DND-41 (cell line): Measurements from ENCODE around the gene CD93.

Source experiments
- ATAC-seq: fragments of 200-7000 bp; cut with Tn5 transposase; 3 replicates; pipeline ENCODE4 v1.9.1; 2021; ENCODE audit warnings: low read depth; ENCODE audit not compliant: insufficient read depth
- DNase-seq: peaks from one replicate; pipeline ENCODE4 v3.0.0-alpha.2; 2020
- H2AFZ ChIP-seq: 2 replicates; pipeline ENCODE4 v1.6.0; 2012; ENCODE audit warnings: low read depth, low read length
- H3K27ac ChIP-seq: 2 replicates; pipeline ENCODE4 v1.5.1; 2012; ENCODE audit warnings: low read length, inconsistent platforms
- H3K27me3 ChIP-seq: fragments of 200-600 bp; sonication (generic); 2 replicates; pipeline ENCODE4 v1.6.0; 2012; ENCODE audit warnings: low read length, mild to moderate bottlenecking, inconsistent platforms; ENCODE audit not compliant: insufficient read depth, poor library complexity
- H3K36me3 ChIP-seq: 2 replicates; pipeline ENCODE4 v1.5.1; 2012; ENCODE audit warnings: low read length, inconsistent platforms; ENCODE audit not compliant: insufficient read depth
- H3K4me1 ChIP-seq: 2 replicates; pipeline ENCODE4 v1.5.1; 2012; ENCODE audit warnings: mild to moderate bottlenecking, low read length; ENCODE audit not compliant: insufficient read depth
- H3K4me2 ChIP-seq: 2 replicates; pipeline ENCODE4 v1.6.0; 2012; ENCODE audit warnings: mild to moderate bottlenecking, moderate library complexity, low read length, inconsistent platforms; ENCODE audit not compliant: insufficient read depth
- H3K4me3 ChIP-seq, 2 experiments: fragments of 200-600 bp in 1 of 2; shearing (Covaris generic) in 1 of 2; 2 replicates each; pipeline ENCODE4 v1.5.1; 2012 to 2016; ENCODE audit warnings: inconsistent platforms in 2 of 2, low read length in 2 of 2, mild to moderate bottlenecking in 2 of 2, low read depth in 1 of 2, moderate library complexity in 1 of 2
- H3K79me2 ChIP-seq: 2 replicates; pipeline ENCODE4 v1.6.0; 2012; ENCODE audit warnings: low read length, inconsistent platforms; ENCODE audit not compliant: insufficient read depth
- H3K9ac ChIP-seq: 2 replicates; pipeline ENCODE4 v1.6.0; 2012; ENCODE audit warnings: low read depth, mild to moderate bottlenecking, inconsistent platforms, low read length, moderate library complexity
- H3K9me3 ChIP-seq: 2 replicates; pipeline ENCODE4 v1.5.1; 2012; ENCODE audit warnings: low read length, moderate library complexity, mild to moderate bottlenecking, inconsistent platforms; ENCODE audit not compliant: insufficient read depth, severe bottlenecking
- H4K20me1 ChIP-seq: 2 replicates; pipeline ENCODE4 v1.6.0; 2012; ENCODE audit warnings: low read length; ENCODE audit not compliant: insufficient read depth
- CTCF ChIP-seq: IDR thresholded peaks from 2 replicates; pipeline ENCODE4 v1.5.1; 2012; ENCODE audit warnings: borderline replicate concordance, low read length, moderate library complexity, mild to moderate bottlenecking; ENCODE audit not compliant: poor library complexity, severe bottlenecking; ENCODE audit errors: extremely low read depth
- EZH2 ChIP-seq: IDR thresholded peaks from 3 replicates; pipeline ENCODE4 v1.6.1; 2012; ENCODE audit warnings: borderline replicate concordance, low read depth, mild to moderate bottlenecking, moderate library complexity, low read length, inconsistent platforms; ENCODE audit not compliant: severe bottlenecking

Gene CD93

GRCh38 chr20:23083553-23084220 is 2.4 kb downstream of the CD93 start:
- Histone ChIP-seq H3K4me3 (no peak overlapping the region), H3K4me2 (no peak overlapping the region), H3K27ac (no peak overlapping the region), H3K79me2 (no peaks in the 10 kb centered on the region), H3K36me3 (no peaks in the 10 kb centered on the region), H3K9ac (no peak overlapping the region), H3K9me3 (no peaks in the 10 kb centered on the region), H3K4me1 (peaks cover 10% of the 10 kb centered on the region), H2AFZ (no peak overlapping the region), H3K27me3 (no peaks in the 10 kb centered on the region), H4K20me1 (no peaks in the 10 kb centered on the region)
- no peak for TF ChIP-seq EZH2
- TF ChIP-seq CTCF: no peak
- DNase-seq: no peak
- no peak for ATAC-seq

- TF ChIP-seq CTCF (no peak), EZH2 (no peak)
- H3K27me3 ChIP-seq: no peaks in the 10 kb centered on the region
Observed at GRCh38 chr20:23082846-23083552, 3.1 kb downstream of the CD93 start.

GRCh38 chr20:23081263-23081819 is 4.8 kb downstream of the CD93 start:
- Histone ChIP-seq H4K20me1 (no peaks in the 10 kb centered on the region), H3K9me3 (no peaks in the 10 kb centered on the region), H3K4me2 (no peak overlapping the region), H3K4me1 (peaks cover 10% of the 10 kb centered on the region), H3K27ac (no peak overlapping the region), H3K9ac (no peak overlapping the region), H3K4me3 (no peak overlapping the region), H2AFZ (0 out of 2 replicates have a peak overlapping the region, but pooled peaks have one; percentile 4), H3K79me2 (no peaks in the 10 kb centered on the region), H3K27me3 (no peaks in the 10 kb centered on the region), H3K36me3 (no peaks in the 10 kb centered on the region)
- DNase-seq (no peak), ATAC-seq (no peak)
- no peak for TF ChIP-seq CTCF
- no peak for TF ChIP-seq EZH2

More at GRCh38 chr20:23082846-23083552, 3.1 kb downstream of the CD93 start:
- Histone ChIP-seq H3K36me3 (no peaks in the 10 kb centered on the region), H3K79me2 (no peaks in the 10 kb centered on the region), H3K9ac (no peak overlapping the region), H3K4me2 (no peak overlapping the region), H2AFZ (no peak overlapping the region), H3K27ac (0 out of 2 replicates have a peak overlapping the region, but pooled peaks have one; percentile 8), H3K4me3 (no peak overlapping the region), H3K4me1 (peaks cover 10% of the 10 kb centered on the region), H4K20me1 (no peaks in the 10 kb centered on the region), H3K9me3 (no peaks in the 10 kb centered on the region)
- ATAC-seq (no peak), DNase-seq (no peak)
